Neuronal stem cell (in vitro differentiated cells): Measurements from ENCODE around the gene UNG.

Source experiments
- DNase-seq: peaks from one replicate; pipeline ENCODE4 v3.0.0-alpha.2; 2013; ENCODE audit warnings: low spot score
- H2AFZ ChIP-seq: one replicate; pipeline ENCODE4 v1.6.1; 2013; ENCODE audit warnings: mild to moderate bottlenecking, low read length, inconsistent platforms
- H2AK5ac ChIP-seq: 2 replicates; pipeline ENCODE4 v1.6.1; 2013; ENCODE audit warnings: low read depth, mild to moderate bottlenecking, inconsistent platforms, low read length, moderate library complexity, mixed read lengths
- H2BK120ac ChIP-seq: 2 replicates; pipeline ENCODE4 v1.6.1; 2013; ENCODE audit warnings: low read depth, mild to moderate bottlenecking, inconsistent platforms, low read length, moderate library complexity, mixed read lengths
- H2BK12ac ChIP-seq: one replicate; pipeline ENCODE4 v1.6.1; 2013; ENCODE audit warnings: low read length, inconsistent platforms
- H2BK15ac ChIP-seq: 2 replicates; pipeline ENCODE4 v1.6.1; 2013; ENCODE audit warnings: mild to moderate bottlenecking, low read length, inconsistent platforms, mixed read lengths
- H2BK5ac ChIP-seq: one replicate; pipeline ENCODE4 v1.6.1; 2013; ENCODE audit warnings: inconsistent platforms, mild to moderate bottlenecking, low read length, moderate library complexity
- H3K14ac ChIP-seq: one replicate; pipeline ENCODE4 v1.6.1; 2013; ENCODE audit warnings: low read length, inconsistent platforms
- H3K18ac ChIP-seq: 2 replicates; pipeline ENCODE4 v1.6.1; 2013; ENCODE audit warnings: low read length, inconsistent platforms
- H3K23ac ChIP-seq: 2 replicates; pipeline ENCODE4 v1.6.1; 2013; ENCODE audit warnings: low read depth, mild to moderate bottlenecking, mixed read lengths, low read length, inconsistent platforms; ENCODE audit not compliant: poor library complexity
- H3K27ac ChIP-seq: replicated peaks from 3 replicates; pipeline ENCODE4 v1.5.1; 2013; ENCODE audit warnings: low read length, inconsistent platforms
- H3K27me3 ChIP-seq, 3 experiments: 2 replicates each; pipeline ENCODE4 v1.6.1; 2013; ENCODE audit warnings: low read length in 3 of 3, mild to moderate bottlenecking in 2 of 3, inconsistent platforms in 1 of 3, low read depth in 1 of 3, mixed read lengths in 1 of 3, moderate library complexity in 1 of 3; ENCODE audit not compliant: control insufficient read depth in 3 of 3, insufficient read depth in 3 of 3
- H3K36me3 ChIP-seq, 2 donors: replicated peaks in 1 of 2; 2 replicates each; pipeline ENCODE4 v1.6.1; 2013; ENCODE audit warnings: low read length in 2 of 2; ENCODE audit not compliant: control insufficient read depth in 2 of 2, insufficient read depth in 2 of 2
- H3K4ac ChIP-seq: 2 replicates; pipeline ENCODE4 v1.6.1; 2013; ENCODE audit warnings: inconsistent platforms, mild to moderate bottlenecking, low read length, moderate library complexity
- H3K4me1 ChIP-seq, 2 donors: 1 replicate in 1 of 2; 2 replicates in 1 of 2; pipeline ENCODE4 v1.6.1; 2013; ENCODE audit warnings: low read length in 2 of 2, low read depth in 1 of 2; ENCODE audit not compliant: control insufficient read depth in 2 of 2, insufficient read depth in 1 of 2
- H3K4me2 ChIP-seq: one replicate; pipeline ENCODE4 v1.6.1; 2013; ENCODE audit warnings: mild to moderate bottlenecking, low read length, inconsistent platforms; ENCODE audit not compliant: insufficient read depth, poor library complexity, severe bottlenecking
- H3K4me3 ChIP-seq, 2 donors: 2 replicates each; pipeline ENCODE4 v1.5.1; 2013; ENCODE audit warnings: low read length in 2 of 2, mild to moderate bottlenecking in 2 of 2, inconsistent platforms in 1 of 2, moderate library complexity in 1 of 2
- H3K79me1 ChIP-seq: one replicate; pipeline ENCODE4 v1.6.1; 2013; ENCODE audit warnings: low read depth, mild to moderate bottlenecking, inconsistent platforms, low read length, moderate library complexity
- H3K9ac ChIP-seq: one replicate; pipeline ENCODE4 v1.6.1; 2013; ENCODE audit warnings: mild to moderate bottlenecking, low read depth, low read length, inconsistent platforms; ENCODE audit not compliant: poor library complexity
- H3K9me3 ChIP-seq, 2 donors: replicated peaks in 1 of 2; 2 replicates each; pipeline versions ENCODE3 to v1.6.1; 2013; ENCODE audit warnings: low read length in 2 of 2, mild to moderate bottlenecking in 2 of 2, inconsistent platforms in 1 of 2, low read depth in 1 of 2, mixed read lengths in 1 of 2, moderate library complexity in 1 of 2; ENCODE audit not compliant: control insufficient read depth in 2 of 2, insufficient read depth in 1 of 2
- H4K8ac ChIP-seq: one replicate; pipeline ENCODE4 v1.6.1; 2013; ENCODE audit warnings: low read depth, mild to moderate bottlenecking, inconsistent platforms, low read length, moderate library complexity
- H4K91ac ChIP-seq: one replicate; pipeline ENCODE4 v1.6.1; 2013; ENCODE audit warnings: low read length, low read depth, mild to moderate bottlenecking, inconsistent platforms; ENCODE audit not compliant: poor library complexity
- WGBS, 2 donors: extraction: QIAGEN DNeasy Blood & Tissue Kit; methylation state at CpG; one replicate each; pipeline ENCODE4 v1.1.7; 2013; ENCODE audit warnings: missing lambda C conversion rate in 2 of 2, mixed read lengths in 1 of 2; ENCODE audit not compliant: insufficient read length in 2 of 2, insufficient replicate concordance in 1 of 2; ENCODE audit errors: extremely low coverage in 2 of 2; 5-methylcytosine and 5-hydroxymethylcytosine counted together

Gene UNG

DNA sequence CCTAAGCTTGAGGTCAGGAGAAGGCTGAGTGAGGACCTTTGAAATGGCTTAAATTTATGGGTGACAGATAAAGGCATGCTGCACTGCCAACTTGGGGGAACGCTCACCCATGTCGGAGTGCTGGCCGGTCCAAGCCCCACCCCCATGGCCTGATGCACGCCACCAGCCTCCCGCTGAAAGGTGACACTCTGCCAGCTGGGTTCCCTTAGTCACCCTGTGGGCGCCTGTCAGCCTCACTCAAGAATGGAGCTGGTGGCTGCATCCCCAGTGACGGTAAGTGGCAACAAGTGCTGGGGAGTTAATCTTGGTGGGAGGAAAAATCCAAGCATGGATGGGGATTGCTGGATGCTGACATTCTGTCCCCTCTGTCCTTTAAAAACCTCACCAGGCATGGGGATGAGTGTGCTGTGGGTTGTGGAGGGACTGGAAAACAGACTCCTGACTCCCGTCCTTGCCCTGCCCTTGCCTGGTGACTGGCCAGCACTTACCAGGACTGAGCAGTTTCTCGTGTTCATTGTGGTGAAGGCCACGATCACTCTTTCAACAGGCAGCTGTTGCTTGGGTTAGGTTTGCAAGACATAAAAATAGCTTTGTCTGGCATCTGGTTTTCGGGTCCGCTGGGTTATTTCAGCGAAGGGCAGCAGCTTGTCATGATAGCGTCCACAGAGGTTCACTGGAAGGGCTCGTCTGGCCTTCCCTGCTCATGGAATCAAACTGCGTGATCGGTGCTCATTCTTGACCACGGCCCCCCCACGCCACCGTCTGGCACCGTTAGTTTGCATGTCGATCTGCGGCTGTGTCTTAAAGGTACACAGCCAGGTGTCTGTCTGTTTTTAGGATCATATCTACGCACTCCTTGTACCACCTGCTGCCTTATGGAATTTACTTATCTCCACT is 34.0 kb downstream of the UNG start:
- no peak overlapping the region for H4K8ac ChIP-seq
- no peak for DNase-seq

DNA sequence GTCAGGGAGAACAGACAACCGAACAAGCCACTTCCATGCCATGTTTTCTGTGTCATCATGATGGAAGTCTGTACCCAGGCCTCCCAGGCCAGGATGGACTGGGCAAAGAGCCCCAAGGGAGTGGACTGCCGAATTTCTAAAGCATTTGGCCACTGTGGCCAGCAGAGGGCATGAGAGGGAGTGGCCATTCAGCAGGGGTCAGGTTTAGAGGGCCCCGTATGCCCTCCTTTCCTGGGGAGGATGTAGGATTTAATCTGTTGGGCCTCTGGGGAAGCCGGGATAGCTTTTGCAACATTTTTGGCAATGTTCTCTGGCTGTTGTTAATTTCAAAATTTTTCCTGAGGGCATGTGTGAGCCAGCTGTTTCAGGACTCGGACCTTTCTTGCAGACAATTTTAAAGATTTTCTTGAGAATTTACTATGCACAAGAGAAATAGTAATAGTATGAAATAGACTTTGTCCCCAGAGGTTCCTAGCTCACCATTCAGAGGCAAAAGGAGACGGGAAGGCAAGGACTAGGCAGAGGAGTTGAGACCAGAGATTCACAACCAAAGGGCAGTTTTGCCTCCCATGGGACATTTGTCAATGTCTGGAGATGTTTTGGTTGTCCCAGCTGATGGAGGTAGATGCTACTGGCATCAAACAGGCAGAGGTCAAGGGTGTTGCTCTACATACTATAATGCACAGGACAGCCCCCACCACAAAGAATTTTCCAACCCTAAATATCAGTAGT is 37.0 kb downstream of the UNG start:
- Histone ChIP-seq H3K4me3 (no peak overlapping the region), H4K91ac (no peak overlapping the region), H2AFZ (no peak overlapping the region), H2BK12ac (no peak overlapping the region), H3K9me3 (peaks cover 0 to 3% of the 10 kb centered on the region in 2 donors), H3K4me1 (peaks cover 0 to 7% of the 10 kb centered on the region in 2 donors), H3K4ac (no peak overlapping the region), H3K18ac (no peak overlapping the region), H3K27me3 (peaks cover 0 to 28% (median 0%) of the 10 kb centered on the region in 3 experiments), H3K27ac (no peak overlapping the region), H3K36me3 (no peaks in the 10 kb centered on the region), H3K79me1 (no peaks in the 10 kb centered on the region), H2BK15ac (no peak overlapping the region), H4K8ac (no peak overlapping the region), H3K23ac (no peak overlapping the region), H2BK5ac (no peak overlapping the region), H3K9ac (no peak overlapping the region), H3K14ac (no peak overlapping the region), H2AK5ac (no peak overlapping the region), H2BK120ac (no peak overlapping the region), H3K4me2 (no peak overlapping the region)
- WGBS, 2 donors, result no CpG with 5 or more reads among the region's 6 CpGs
- no peak for DNase-seq

More for the DNA sequence above, 34.0 kb downstream of the UNG start:
- Histone ChIP-seq H3K79me1 (no peaks in the 10 kb centered on the region), H2BK15ac (no peak overlapping the region), H4K91ac (no peak overlapping the region), H2BK5ac (no peak overlapping the region), H2AK5ac (no peak overlapping the region), H3K9ac (no peak overlapping the region), H3K27ac (no peak overlapping the region), H3K4me1 (peaks cover 0 to 7% of the 10 kb centered on the region in 2 donors), H3K18ac (peak overlapping the region; percentile 36), H3K36me3 (no peaks in the 10 kb centered on the region), H2BK12ac (no peak overlapping the region), H3K4ac (no peak overlapping the region), H2AFZ (peak overlapping the region; percentile 31), H3K4me3 (no peak overlapping the region), H3K9me3 (peaks cover 0 to 3% of the 10 kb centered on the region in 2 donors), H3K27me3 (peaks cover 0 to 22% (median 0%) of the 10 kb centered on the region in 3 experiments), H3K14ac (no peak overlapping the region), H2BK120ac (peak overlapping the region; percentile 17), H3K4me2 (no peak overlapping the region), H3K23ac (no peak overlapping the region)
- no CpG with 5 or more reads among the region's 24 CpGs for WGBS, 2 donors

DNA sequence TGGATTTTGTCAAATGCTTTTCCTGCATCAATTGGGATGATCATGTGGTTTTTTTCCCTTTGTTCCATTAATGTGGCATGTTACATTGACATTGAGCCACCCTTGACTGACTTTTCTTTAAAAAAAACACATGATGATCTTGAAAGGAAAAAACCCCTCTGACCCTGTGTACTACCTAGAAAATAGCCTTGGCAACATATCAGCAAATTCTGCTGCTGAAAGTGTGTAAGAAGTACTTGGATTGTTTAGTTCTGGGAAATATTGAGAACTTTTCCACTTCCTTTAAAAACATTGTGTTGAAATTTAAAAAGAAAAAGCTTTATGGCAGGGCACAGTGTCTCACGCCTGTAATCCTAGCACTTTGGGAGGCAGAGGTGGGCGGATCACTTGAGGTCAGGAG is 39.7 kb downstream of the UNG start:
- Histone ChIP-seq H3K4me3 (no peak overlapping the region), H2BK120ac (no peak overlapping the region), H3K4me2 (no peak overlapping the region), H3K4ac (no peak overlapping the region), H3K23ac (no peak overlapping the region), H3K4me1 (peaks cover 0 to 2% of the 10 kb centered on the region in 2 donors), H4K8ac (no peak overlapping the region), H3K9me3 (peaks cover 0 to 3% of the 10 kb centered on the region in 2 donors), H4K91ac (no peak overlapping the region), H3K14ac (no peak overlapping the region), H3K27me3 (peaks cover 0 to 17% (median 0%) of the 10 kb centered on the region in 3 experiments), H2BK15ac (no peak overlapping the region), H3K9ac (no peak overlapping the region), H2AFZ (no peak overlapping the region), H2BK12ac (no peak overlapping the region), H3K36me3 (no peaks in the 10 kb centered on the region), H3K79me1 (no peaks in the 10 kb centered on the region), H3K27ac (no peak overlapping the region), H3K18ac (no peak overlapping the region), H2AK5ac (no peak overlapping the region), H2BK5ac (no peak overlapping the region)
- no CpG with 5 or more reads among the region's 2 CpGs for WGBS, 2 donors
- no peak for DNase-seq

DNA sequence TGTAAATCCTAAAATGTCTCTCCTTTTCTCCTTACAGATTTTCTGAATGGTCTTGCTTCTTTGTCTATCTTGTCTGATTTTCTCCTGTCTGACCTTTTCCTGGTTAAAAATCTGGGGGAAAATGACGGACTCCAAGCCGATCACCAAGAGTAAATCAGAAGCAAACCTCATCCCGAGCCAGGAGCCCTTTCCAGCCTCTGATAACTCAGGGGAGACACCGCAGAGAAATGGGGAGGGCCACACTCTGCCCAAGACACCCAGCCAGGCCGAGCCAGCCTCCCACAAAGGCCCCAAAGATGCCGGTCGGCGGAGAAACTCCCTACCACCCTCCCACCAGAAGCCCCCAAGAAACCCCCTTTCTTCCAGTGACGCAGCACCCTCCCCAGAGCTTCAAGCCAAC is 42.0 kb downstream of the UNG start:
- no peak overlapping the region for H3K27ac ChIP-seq

More for the DNA sequence above, 42.0 kb downstream of the UNG start:
- Histone ChIP-seq H3K4ac (no peak overlapping the region), H3K23ac (no peak overlapping the region), H3K9ac (no peak overlapping the region), H3K4me2 (no peak overlapping the region), H4K91ac (no peak overlapping the region), H3K4me1 (no peaks in the 10 kb centered on the region), H2AK5ac (no peak overlapping the region), H2BK5ac (no peak overlapping the region), H3K9me3 (peaks cover 0 to 3% of the 10 kb centered on the region in 2 donors), H3K27me3 (peaks cover 0 to 13% (median 0%) of the 10 kb centered on the region in 3 experiments), H4K8ac (no peak overlapping the region), H2BK120ac (no peak overlapping the region), H3K79me1 (no peaks in the 10 kb centered on the region), H2BK15ac (no peak overlapping the region), H2BK12ac (no peak overlapping the region), H3K18ac (no peak overlapping the region), H3K14ac (no peak overlapping the region), H2AFZ (no peak overlapping the region), H3K4me3 (no peak overlapping the region), H3K36me3 (no peaks in the 10 kb centered on the region)
- DNase-seq, result no peak
- WGBS, 2 donors, result no CpG with 5 or more reads among the region's 9 CpGs
